Loucy (cell line): ENCODE results near the gene LIPJ.

ENCODE experiments used
- H2AFZ ChIP-seq: fragments of 200-600 bp; sonication (generic); 2 replicates; pipeline ENCODE4 v1.6.0; 2016; ENCODE audit warnings: antibody characterized with exemption, mild to moderate bottlenecking, low read length, moderate library complexity
- H3F3A ChIP-seq: fragments of 200-600 bp; 2 replicates; pipeline ENCODE4 v1.6.0; 2016; ENCODE audit warnings: antibody characterized with exemption, low read depth, mild to moderate bottlenecking
- H3K27me3 ChIP-seq: fragments of 200-600 bp; sonication (generic); 2 replicates; pipeline ENCODE4 v1.6.1; 2014; ENCODE audit warnings: low read length, mild to moderate bottlenecking; ENCODE audit not compliant: insufficient read depth, poor library complexity, severe bottlenecking
- H3K36me3 ChIP-seq: fragments of 200-600 bp; sonication (generic); 2 replicates; pipeline ENCODE4 v1.6.1; 2016; ENCODE audit warnings: low read length; ENCODE audit not compliant: insufficient read depth
- H3K4me1 ChIP-seq: fragments of 200-600 bp; sonication (generic); 2 replicates; pipeline ENCODE4 v1.5.1; 2014; ENCODE audit warnings: low read length, mild to moderate bottlenecking; ENCODE audit not compliant: insufficient read depth, poor library complexity, severe bottlenecking
- H3K4me2 ChIP-seq: fragments of 200-600 bp; sonication (generic); 2 replicates; pipeline ENCODE4 v1.6.0; 2014; ENCODE audit warnings: antibody characterized with exemption, low read length, low read depth, mild to moderate bottlenecking; ENCODE audit not compliant: poor library complexity, severe bottlenecking
- H3K4me3 ChIP-seq: fragments of 200-600 bp; sonication (generic); 2 replicates; pipeline ENCODE4 v1.5.1; 2014; ENCODE audit warnings: low read length, mild to moderate bottlenecking, mixed read lengths; ENCODE audit not compliant: poor library complexity, severe bottlenecking
- H3K79me2 ChIP-seq: fragments of 200-600 bp; sonication (generic); 2 replicates; pipeline ENCODE4 v1.6.1; 2014; ENCODE audit warnings: low read length; ENCODE audit not compliant: insufficient read depth
- H3K9ac ChIP-seq: fragments of 200-600 bp; sonication (generic); 2 replicates; pipeline ENCODE4 v1.6.0; 2014; ENCODE audit warnings: mild to moderate bottlenecking, low read depth, low read length, moderate library complexity; ENCODE audit not compliant: poor library complexity, severe bottlenecking
- H3K9me2 ChIP-seq: fragments of 200-600 bp; sonication (generic); replicated peaks from 2 replicates; pipeline ENCODE4 v1.6.1; 2016; ENCODE audit warnings: low read depth, low read length, mixed read lengths
- H3K9me3 ChIP-seq: fragments of 200-600 bp; sonication (generic); 2 replicates; pipeline ENCODE4 v1.6.1; 2014; ENCODE audit warnings: mild to moderate bottlenecking, antibody characterized with exemption, low read length, low read depth; ENCODE audit not compliant: insufficient read depth
- H4K20me1 ChIP-seq: fragments of 200-600 bp; sonication (generic); 2 replicates; pipeline ENCODE4 v1.6.0; 2014; ENCODE audit warnings: antibody characterized with exemption, low read length, mild to moderate bottlenecking; ENCODE audit not compliant: insufficient read depth, poor library complexity, severe bottlenecking
- CTCF ChIP-seq: fragments of 200-600 bp; sonication (generic); conservative IDR thresholded peaks from 2 replicates; pipeline ENCODE4 v1.5.1; 2014; ENCODE audit warnings: mild to moderate bottlenecking, antibody characterized with exemption, low read length
- EZH2phosphoT487 ChIP-seq: fragments of 200-600 bp; IDR thresholded peaks from 2 replicates; pipeline ENCODE4 v1.6.1; 2018; ENCODE audit warnings: antibody characterized with exemption, mild to moderate bottlenecking, moderate library complexity, borderline replicate concordance

LIPJ gene

GRCh38 chr10:88618496-88618895 lies 31.9 kb downstream of the LIPJ start:
- Histone ChIP-seq H3K9ac (no peak overlapping the region), H3K27me3 (no peaks in the 10 kb centered on the region), H3F3A (no peaks in the 10 kb centered on the region), H3K9me3 (no peaks in the 10 kb centered on the region), H3K4me3 (no peak overlapping the region), H2AFZ (no peak overlapping the region), H3K4me1 (no peaks in the 10 kb centered on the region), H3K36me3 (no peaks in the 10 kb centered on the region), H3K9me2 (0 out of 2 replicates have a peak, but pooled peaks cover 5% of the 10 kb centered on the region), H4K20me1 (no peaks in the 10 kb centered on the region), H3K79me2 (no peaks in the 10 kb centered on the region), H3K4me2 (no peak overlapping the region)
- TF ChIP-seq EZH2phosphoT487 (no peak), CTCF (no peak)

DNA sequence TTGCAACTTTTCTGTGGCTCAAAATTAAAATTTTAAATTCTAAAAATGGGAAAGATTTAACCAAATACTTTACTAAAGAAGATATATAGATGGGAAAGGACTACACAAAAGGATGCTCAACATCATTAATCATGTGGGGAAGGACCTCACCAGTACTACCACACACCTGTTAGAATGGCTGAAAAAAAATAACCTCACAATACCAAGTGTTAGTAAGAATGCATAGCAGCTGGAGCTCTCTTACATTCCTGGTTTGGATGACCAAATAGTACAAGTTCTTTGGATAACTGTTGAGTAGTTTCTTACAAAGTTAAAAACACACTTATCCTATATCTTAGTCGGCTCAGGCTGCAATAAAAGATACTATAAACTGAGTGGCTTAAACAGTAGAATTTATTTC lies 33.9 kb downstream of the LIPJ start:
- H3F3A ChIP-seq: no peaks in the 10 kb centered on the region
- H4K20me1 ChIP-seq: no peaks in the 10 kb centered on the region
- no peaks in the 10 kb centered on the region for H3K4me1 ChIP-seq
- no peaks in the 10 kb centered on the region for H3K79me2 ChIP-seq
- no peak for TF ChIP-seq CTCF
- no peak for TF ChIP-seq EZH2phosphoT487
- H3K9me3 ChIP-seq: no peaks in the 10 kb centered on the region
- H3K4me2 ChIP-seq: no peak overlapping the region
- 0 out of 2 replicates have a peak, but pooled peaks cover 5% of the 10 kb centered on the region for H3K9me2 ChIP-seq
- H3K27me3 ChIP-seq: no peaks in the 10 kb centered on the region
- H3K9ac ChIP-seq: no peak overlapping the region
- no peak overlapping the region for H3K4me3 ChIP-seq
- H3K36me3 ChIP-seq: no peaks in the 10 kb centered on the region
- no peak overlapping the region for H2AFZ ChIP-seq

DNA sequence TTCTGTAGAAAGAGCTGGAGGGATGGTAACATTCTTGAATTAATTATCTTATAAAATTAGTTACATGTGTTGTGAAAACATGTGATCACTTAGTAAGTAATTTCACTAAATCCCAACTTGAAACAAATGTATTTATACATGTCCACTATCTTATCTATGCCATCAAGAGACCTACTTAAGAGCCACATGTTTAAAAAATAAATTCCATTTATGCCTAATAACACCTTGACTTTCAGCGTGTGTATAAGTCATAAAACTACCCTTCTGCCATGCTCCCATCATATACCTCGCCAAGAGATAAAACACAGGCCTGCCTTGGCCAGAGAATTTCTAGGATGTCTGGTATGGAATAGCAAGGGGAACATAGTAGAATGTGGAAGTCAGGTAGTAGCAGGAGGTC lies 37.3 kb downstream of the LIPJ start:
- Histone ChIP-seq H4K20me1 (no peaks in the 10 kb centered on the region), H3K79me2 (no peaks in the 10 kb centered on the region), H3K9me2 (0 out of 2 replicates have a peak, but pooled peaks cover 5% of the 10 kb centered on the region), H2AFZ (no peak overlapping the region), H3K9me3 (no peaks in the 10 kb centered on the region; the same call in 1 of the 2 replicates), H3K36me3 (no peaks in the 10 kb centered on the region), H3F3A (no peaks in the 10 kb centered on the region), H3K4me1 (no peaks in the 10 kb centered on the region), H3K27me3 (no peaks in the 10 kb centered on the region), H3K9ac (no peak overlapping the region), H3K4me3 (no peak overlapping the region), H3K4me2 (no peak overlapping the region)
- no peak for TF ChIP-seq CTCF
- no peak for TF ChIP-seq EZH2phosphoT487
